HepG2 (cell line): Measurements from ENCODE around the gene BRS3. TPM values are rescaled to one million over a fixed set of nuclear protein-coding genes. Genes with fewer than 3 reads are reported as not detected.

ENCODE experiments used
- polyA plus RNA-seq, 8 experiments: library from polyadenylated mRNA; depleted of rRNA in 3 of 8; stranded (reverse) in 7 of 8; unstranded in 1 of 8; fragments of >200 nt; fragmentation: Illumina TruSeq in 4 of 8; extraction: Trizol in 4 of 8; gene quantifications; 2 replicates each; pipeline versions ENCODE4 v1.2.1 to v1.2.3, GENCODE V29; 2011 to 2016; ENCODE audit warnings: low read depth in 4 of 8, missing spikeins in 1 of 8, mixed read lengths in 1 of 8; ENCODE audit not compliant: insufficient read depth in 1 of 8
- total RNA-seq, 5 experiments: library from RNA; depleted of rRNA; stranded (reverse); fragments of >200 nt; fragmentation: Illumina TruSeq; extraction: Trizol; gene quantifications; 2 replicates each; pipeline ENCODE4 v1.2.3, GENCODE V29; 2016; ENCODE audit warnings: low read depth in 1 of 5

The BRS3 gene
- total and polyA plus RNA-seq, 2 of the 13 experiments (the other 11 are each of a cell fraction or from before 2014, with no cell fraction given) = not detected

Other genes with a start within 250 kb of the BRS3 start
- gene MAP7D3, start 236.5 kb upstream of the BRS3 start, total RNA-seq (2016; rRNA removed; fragmentation: Illumina TruSeq; extraction: Trizol) = not detected in 2 replicates
- gene MAP7D3, start 236.5 kb upstream of the BRS3 start, polyA plus RNA-seq (2011; rRNA removed) = not detected in 2 replicates
- gene ADGRG4, start 187.0 kb upstream of the BRS3 start, total RNA-seq (2016; rRNA removed; fragmentation: Illumina TruSeq; extraction: Trizol) = not detected in 2 replicates
- gene ADGRG4, start 187.0 kb upstream of the BRS3 start, polyA plus RNA-seq (2011; rRNA removed) = not detected in 2 replicates
- 40.5 and 59.4 TPM in 2 replicates for gene HTATSF1, start 9.6 kb downstream of the BRS3 start, total RNA-seq (2016; rRNA removed; fragmentation: Illumina TruSeq; extraction: Trizol)
- gene HTATSF1, start 9.6 kb downstream of the BRS3 start, polyA plus RNA-seq (2011; rRNA removed) = 0.57 and 0.61 TPM in 2 replicates
- gene VGLL1, start 44.3 kb downstream of the BRS3 start, total RNA-seq (2016; rRNA removed; fragmentation: Illumina TruSeq; extraction: Trizol) = not detected in 2 replicates
- gene VGLL1, start 44.3 kb downstream of the BRS3 start, polyA plus RNA-seq (2011; rRNA removed) = not detected in 2 replicates
- gene CD40LG, start 160.2 kb downstream of the BRS3 start, total RNA-seq (2016; rRNA removed; fragmentation: Illumina TruSeq; extraction: Trizol) = not detected in 2 replicates
- not detected in 2 replicates for gene CD40LG, start 160.2 kb downstream of the BRS3 start, polyA plus RNA-seq (2011; rRNA removed)